ENCODE measurements around the gene ZFR. TPM values are rescaled to one million over a fixed set of nuclear protein-coding genes. Genes with fewer than 3 reads are reported as not detected.

ZFR gene
- total and polyA plus RNA-seq, 8 donors: 21.8 to 110 (median 48.5) TPM

DNA sequence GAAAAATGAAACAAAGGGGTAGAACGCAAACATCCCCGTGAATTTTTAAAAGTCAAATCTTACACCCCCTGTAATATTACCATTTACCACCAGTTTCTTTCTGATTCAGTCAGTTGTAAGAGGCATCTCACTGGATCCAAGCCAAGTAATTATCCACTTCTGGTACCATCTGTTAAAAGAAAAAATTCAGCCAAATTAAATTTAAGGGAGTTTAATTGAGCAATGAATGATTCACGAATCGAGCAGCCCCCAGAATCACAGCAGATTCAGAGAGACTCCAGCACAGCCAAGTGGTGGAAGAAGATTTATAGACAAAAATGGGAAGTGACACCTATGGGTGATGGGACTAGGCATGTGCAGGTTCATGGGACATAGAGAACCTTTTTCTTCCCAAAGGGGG lies 101.9 kb downstream of the ZFR start:
- Histone ChIP-seq H3K4me1 (no peaks in the 10 kb centered on the region), H3K4me3 (no peak overlapping the region), H3K27me3 (no peaks in the 10 kb centered on the region), H3K9me3 (peaks cover 0 to 26% (median 15%) of the 10 kb centered on the region in 4 donors), H3K36me3 (no peaks in the 10 kb centered on the region), H3K27ac (no peak overlapping the region)
- intact Hi-C loops (cut with DNase I; ENCODE audit: low total_unique reads): no loop called here
- WGBS, 5 donors: 56 to 91% (median 69%) methylated on average over 4 of the region's 4 CpGs
- peak in 1 of 2 donors; percentile 23 for DNase-seq
- no peak for TF ChIP-seq POLR2A (IDR thresholded peaks at IDR 0.05)
- TF ChIP-seq EP300 (IDR thresholded peaks at IDR 0.05): no peak
- TF ChIP-seq, protein P1, sequence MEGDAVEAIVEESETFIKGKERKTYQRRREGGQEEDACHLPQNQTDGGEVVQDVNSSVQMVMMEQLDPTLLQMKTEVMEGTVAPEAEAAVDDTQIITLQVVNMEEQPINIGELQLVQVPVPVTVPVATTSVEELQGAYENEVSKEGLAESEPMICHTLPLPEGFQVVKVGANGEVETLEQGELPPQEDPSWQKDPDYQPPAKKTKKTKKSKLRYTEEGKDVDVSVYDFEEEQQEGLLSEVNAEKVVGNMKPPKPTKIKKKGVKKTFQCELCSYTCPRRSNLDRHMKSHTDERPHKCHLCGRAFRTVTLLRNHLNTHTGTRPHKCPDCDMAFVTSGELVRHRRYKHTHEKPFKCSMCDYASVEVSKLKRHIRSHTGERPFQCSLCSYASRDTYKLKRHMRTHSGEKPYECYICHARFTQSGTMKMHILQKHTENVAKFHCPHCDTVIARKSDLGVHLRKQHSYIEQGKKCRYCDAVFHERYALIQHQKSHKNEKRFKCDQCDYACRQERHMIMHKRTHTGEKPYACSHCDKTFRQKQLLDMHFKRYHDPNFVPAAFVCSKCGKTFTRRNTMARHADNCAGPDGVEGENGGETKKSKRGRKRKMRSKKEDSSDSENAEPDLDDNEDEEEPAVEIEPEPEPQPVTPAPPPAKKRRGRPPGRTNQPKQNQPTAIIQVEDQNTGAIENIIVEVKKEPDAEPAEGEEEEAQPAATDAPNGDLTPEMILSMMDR (IDR thresholded peaks at IDR 0.05): no peak
- no peak for TF ChIP-seq POLR2AphosphoS5 (IDR thresholded peaks at IDR 0.05)

DNA sequence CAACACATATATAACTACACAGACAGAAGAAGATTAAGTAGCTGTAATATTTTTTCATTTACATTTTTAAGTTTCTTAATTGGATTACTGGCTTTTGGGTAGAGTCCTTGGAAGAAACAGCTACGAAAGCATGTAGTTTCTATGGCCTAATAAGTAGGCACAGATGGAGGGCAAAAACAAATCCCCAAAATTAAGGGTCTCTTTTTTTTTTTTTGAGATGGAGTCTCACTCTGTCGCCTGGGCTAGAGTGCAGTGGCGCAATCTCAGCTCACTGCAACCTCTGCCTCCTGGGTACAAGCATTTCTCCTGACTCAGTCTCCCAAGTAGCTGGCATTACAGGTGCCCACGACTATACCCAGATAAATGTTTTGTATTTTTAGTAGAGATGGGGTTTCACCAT lies 104.7 kb downstream of the ZFR start:
- Histone ChIP-seq H3K27ac (no peak overlapping the region), H3K27me3 (no peaks in the 10 kb centered on the region), H3K9me3 (peaks cover 0 to 26% (median 15%) of the 10 kb centered on the region in 4 donors), H3K36me3 (no peaks in the 10 kb centered on the region), H3K4me3 (no peak overlapping the region), H3K4me1 (no peaks in the 10 kb centered on the region)
- TF ChIP-seq POLR2A (IDR thresholded peaks at IDR 0.05): no peak
- TF ChIP-seq EP300 (IDR thresholded peaks at IDR 0.05): no peak
- TF ChIP-seq, protein P1 (IDR thresholded peaks at IDR 0.05): no peak
- no peak for TF ChIP-seq POLR2AphosphoS5 (IDR thresholded peaks at IDR 0.05)
- intact Hi-C loops (cut with DNase I; ENCODE audit: low total_unique reads): no loop called here
- 70 to 92% (median 85%) methylated on average over 4 of the region's 4 CpGs for WGBS, 5 donors
- DNase-seq: no peak

DNA sequence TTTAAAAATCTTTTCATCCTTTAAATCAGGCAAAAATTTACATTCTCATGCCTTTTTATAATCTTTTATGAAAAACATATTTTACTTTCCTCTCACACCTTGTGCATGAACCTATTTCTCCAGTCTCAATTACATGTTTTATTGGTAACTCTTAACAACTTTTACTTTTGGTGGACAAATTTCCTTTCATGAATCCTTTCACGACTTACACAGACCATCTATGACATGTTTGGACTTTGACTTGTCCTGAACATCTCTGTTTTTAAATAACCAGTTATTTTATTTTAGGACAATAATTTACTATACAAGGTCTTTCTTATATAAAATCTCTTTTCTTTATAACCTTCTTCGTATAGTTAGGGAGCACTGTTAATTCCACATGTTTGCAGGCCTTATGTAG lies 105.3 kb downstream of the ZFR start:
- no peak for TF ChIP-seq EP300 (IDR thresholded peaks at IDR 0.05)
- no peak for TF ChIP-seq POLR2AphosphoS5 (IDR thresholded peaks at IDR 0.05)
- TF ChIP-seq POLR2A (IDR thresholded peaks at IDR 0.05): no peak
- TF ChIP-seq, protein P1 (IDR thresholded peaks at IDR 0.05): no peak
- DNase-seq: no peak
- Histone ChIP-seq H3K4me3 (no peak overlapping the region), H3K36me3 (no peaks in the 10 kb centered on the region), H3K27ac (no peak overlapping the region), H3K4me1 (no peaks in the 10 kb centered on the region), H3K27me3 (no peaks in the 10 kb centered on the region), H3K9me3 (peaks cover 0 to 26% (median 15%) of the 10 kb centered on the region in 4 donors)
- intact Hi-C loops (cut with DNase I; ENCODE audit: low total_unique reads): no loop called here
- WGBS, 5 donors: 76 to 81% (median 77%) methylated on average over 2 of the region's 2 CpGs

DNA sequence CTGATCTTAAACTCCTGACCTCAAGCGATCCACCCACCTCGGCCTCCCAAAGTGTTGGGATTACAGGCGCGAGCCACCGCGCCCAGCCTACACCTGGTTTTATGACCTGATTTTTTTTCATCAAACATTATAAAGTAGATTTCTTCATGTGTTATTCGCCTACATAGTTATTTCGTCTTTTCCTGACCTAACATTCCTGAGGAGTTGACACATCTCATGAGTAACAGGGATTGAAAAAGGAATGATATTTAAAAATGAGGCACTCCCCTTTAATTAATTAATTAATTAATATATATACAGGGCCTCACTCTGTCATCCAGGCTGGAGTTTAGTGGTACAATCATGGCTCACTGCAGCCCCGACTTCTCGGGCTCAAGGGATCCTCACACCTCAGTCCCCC lies 111.6 kb downstream of the ZFR start:
- intact Hi-C loops (cut with DNase I; ENCODE audit: low total_unique reads): no loop called here
- TF ChIP-seq POLR2AphosphoS5 (IDR thresholded peaks at IDR 0.05) (no peak), POLR2A (IDR thresholded peaks at IDR 0.05) (no peak), EP300 (IDR thresholded peaks at IDR 0.05) (no peak)
- TF ChIP-seq, protein P1 (IDR thresholded peaks at IDR 0.05): no peak
- 92 to 96% (median 96%) methylated on average over 10 of the region's 10 CpGs for WGBS, 5 donors
- Histone ChIP-seq H3K27ac (no peak overlapping the region), H3K27me3 (no peaks in the 10 kb centered on the region), H3K4me1 (peaks cover 23 to 32% (median 27%) of the 10 kb centered on the region in 4 donors), H3K36me3 (no peaks in the 10 kb centered on the region), H3K9me3 (no peaks in the 10 kb centered on the region), H3K4me3 (no peak overlapping the region)
- no peak for DNase-seq

All from stomach (tissue), 9 donors.